Measurements from ENCODE around the gene OGFR.
A peak's percentile ranks its signal among the peaks of the same experiment; 100 is the strongest.

Gene OGFR

GRCh38 chr20:62770111-62770910 is 34.3 kb upstream of the OGFR start:
- no peak for DNase-seq

GRCh38 chr20:62770916-62771315 is 33.7 kb upstream of the OGFR start:
- DNase-seq, result no peak

GRCh38 chr20:62771396-62772102 is 33.1 kb upstream of the OGFR start:
- DNase-seq, result no peak

DNA sequence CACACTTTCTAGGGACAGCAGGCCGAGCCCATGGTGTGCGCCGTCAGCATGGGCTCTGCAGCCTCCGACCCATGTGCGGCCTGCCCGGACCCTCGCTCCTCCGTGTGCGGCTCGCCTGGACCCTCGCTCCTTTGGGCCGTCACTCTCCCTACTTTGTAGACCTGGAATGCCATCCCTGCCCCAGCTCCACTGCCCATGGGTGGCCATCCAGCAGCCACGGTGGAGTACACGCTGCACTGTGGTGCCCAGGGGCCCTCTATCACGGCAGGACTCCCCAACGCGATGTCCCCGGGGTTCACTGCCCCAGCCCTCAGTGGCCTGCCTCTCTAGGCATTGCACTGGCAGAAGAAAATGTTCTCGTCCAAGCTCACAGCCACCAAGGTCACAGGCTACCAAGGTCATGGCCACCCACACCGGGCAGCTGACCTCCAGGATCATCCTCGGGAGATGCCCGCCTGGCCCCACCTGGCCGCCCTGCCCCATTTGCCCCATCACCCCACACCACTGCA is 32.5 kb upstream of the OGFR start:
- no peak for DNase-seq

DNA sequence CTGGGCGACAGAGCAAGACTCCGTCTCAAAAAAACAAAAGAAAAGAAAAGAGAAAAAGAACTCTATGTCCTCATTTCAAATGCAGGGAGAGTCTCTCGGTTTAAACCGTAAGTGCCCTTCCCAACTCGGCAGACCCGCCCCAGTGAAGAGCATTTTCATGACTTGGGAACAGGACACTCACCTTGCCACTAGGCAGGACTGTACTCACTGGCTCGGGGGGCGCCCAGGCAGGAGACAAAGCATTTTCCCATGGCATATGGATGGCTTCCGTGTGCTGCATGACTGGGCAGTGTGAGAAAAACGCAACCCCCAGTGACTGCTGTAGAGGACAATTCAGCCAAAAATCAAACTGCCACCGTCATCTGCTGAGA is 32.0 kb upstream of the OGFR start:
- DNase-seq, result no peak

DNA sequence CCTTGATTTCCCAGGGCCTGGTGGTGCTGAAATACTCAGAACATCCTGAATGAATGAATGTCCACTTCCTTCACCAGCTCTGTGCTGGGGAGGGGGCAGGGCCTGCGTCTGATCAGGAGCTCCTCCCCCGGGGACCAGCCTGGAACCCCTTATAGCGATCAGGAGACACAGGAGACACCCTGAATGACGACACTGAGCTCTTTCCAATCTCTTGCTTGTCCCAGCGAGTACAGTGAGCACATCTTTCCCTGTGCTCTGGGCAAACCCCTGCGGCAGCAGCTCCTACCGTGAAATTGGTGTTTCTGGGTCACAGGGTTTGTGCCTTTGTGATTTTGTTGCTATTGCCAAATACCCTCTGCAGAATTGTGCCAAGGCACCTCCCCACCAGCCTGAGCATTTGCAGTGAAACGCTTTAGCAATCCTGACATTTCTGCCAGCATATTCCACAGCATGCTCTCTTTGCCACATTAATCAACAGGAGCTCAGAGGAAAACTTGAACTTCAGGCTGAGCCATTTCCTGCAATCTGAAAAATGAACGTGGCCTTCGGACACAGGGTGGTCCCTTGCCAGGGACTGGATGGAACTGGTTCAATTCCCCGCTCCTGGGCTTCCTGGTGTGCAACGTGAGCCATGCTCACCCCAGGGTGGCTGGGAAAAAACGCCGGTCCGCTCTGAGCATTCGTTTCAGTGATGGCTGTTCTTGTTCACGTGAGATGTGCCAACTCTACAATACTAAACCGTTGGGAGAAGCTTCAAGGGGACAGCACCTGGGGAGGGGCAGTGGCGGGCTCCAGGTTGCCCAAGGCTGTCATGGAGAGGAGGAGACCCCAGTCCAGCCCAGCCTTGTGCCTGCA is 31.4 kb upstream of the OGFR start:
- no peak for DNase-seq

DNA sequence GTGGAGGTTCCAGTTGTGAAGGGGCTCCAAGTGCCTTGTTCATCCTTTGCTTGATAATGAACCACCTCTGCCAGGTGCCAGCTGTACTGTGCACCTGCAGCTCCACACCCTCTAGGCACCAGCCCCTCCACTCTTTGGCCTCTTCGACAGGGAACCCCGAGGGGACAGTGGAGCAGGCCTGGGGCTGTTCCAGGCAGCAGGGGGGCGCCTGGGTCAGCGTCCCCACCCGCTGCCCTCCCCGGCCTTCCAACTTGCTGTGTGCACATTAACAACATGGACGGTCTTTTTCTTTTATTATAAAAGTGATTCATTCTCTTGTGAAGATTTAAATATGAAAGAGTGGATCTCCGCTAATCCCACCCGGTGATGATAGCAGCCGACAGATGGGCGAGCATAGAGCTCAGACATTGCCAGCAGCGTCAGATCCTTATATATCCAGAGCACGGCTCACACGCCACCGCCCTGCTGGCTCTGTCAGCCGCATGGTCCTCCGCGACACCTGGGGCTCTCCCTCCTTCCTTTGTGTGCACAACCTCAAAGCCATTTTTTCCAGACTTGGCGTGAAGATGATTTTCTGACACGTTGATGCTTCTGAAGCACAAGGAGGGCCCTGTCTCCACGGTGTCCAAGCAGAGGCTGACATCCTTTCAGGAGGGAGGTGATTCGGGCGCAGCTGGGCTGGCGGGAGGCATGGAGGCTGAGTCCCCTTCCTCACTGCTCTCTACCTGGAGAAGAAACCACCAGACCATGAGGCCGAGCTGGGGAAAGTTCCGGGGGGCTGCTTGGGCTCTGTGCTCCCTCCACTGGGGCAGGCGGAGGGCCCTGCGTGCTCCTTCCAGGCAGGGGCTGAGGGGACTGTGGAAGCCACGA is 30.6 kb upstream of the OGFR start:
- no peak for DNase-seq

- no peak for DNase-seq
Observed at GRCh38 chr20:62774762-62775161, 29.9 kb upstream of the OGFR start.

- no peak for DNase-seq
Observed at GRCh38 chr20:62775206-62775605, 29.4 kb upstream of the OGFR start.

- no peak for DNase-seq
Observed at GRCh38 chr20:62776035-62776691, 28.5 kb upstream of the OGFR start.

DNA sequence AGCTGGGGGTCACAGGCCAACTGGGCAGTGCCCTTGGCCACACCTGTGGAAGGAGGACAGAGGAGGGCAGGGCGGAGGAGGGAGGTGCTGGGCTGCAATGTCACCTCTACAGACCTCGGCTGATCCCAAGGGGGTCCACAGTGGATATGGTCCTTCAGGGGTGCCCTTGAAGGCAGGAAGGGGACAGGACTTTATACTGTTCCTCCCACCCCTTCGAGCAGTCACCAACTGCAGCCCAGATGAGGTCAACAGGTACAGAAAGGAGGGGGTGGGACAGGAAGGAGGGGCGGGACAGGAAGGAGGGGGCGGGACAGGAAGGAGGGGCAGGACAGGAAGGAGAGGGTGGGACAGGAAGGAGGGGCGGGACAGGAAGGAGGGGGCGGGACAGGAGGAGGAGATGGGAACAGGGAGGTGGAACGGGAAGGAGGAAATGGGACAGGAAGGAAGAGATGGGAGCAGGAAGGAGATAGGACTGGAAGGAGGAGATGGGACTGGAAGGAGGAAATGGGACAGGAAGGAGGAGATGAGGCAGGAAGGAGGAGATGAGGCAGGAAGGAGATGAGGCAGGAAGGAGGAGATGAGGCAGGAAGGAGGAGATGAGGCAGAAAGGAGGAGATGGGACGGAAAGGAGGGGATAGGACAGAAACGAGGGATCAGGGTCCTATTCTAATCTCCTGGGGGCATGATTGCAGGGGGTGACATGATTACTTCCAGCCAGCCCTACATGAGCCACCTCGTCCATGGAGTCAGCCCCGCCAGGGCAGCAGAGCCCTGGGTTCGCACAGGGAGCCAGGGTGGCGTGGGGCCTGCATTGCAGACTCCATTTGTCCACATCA is 27.7 kb upstream of the OGFR start:
- peak; percentile 22 for DNase-seq

GRCh38 chr20:62777528-62777830 is 27.2 kb upstream of the OGFR start:
- DNase-seq, result no peak

DNA sequence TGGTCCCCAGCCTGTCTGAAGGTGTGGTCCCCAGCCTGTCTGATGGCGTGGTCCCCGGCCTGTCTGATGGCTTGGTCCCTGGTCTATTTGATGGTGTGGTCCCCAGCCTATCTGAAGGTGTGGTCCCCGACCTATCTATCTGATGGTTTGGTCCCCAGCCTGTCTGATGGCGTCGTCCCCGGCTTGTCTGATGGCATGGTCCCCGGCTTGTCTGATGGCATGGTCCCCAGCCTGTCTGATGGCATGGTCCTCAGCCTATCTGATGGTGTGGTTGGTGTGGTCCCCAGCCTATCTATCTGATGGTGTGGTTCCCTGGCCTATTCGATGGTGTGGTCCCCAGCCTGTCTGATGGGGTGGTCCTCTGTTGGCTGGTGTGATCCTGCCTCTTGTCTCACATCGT is 26.6 kb upstream of the OGFR start:
- no peak for DNase-seq

DNA sequence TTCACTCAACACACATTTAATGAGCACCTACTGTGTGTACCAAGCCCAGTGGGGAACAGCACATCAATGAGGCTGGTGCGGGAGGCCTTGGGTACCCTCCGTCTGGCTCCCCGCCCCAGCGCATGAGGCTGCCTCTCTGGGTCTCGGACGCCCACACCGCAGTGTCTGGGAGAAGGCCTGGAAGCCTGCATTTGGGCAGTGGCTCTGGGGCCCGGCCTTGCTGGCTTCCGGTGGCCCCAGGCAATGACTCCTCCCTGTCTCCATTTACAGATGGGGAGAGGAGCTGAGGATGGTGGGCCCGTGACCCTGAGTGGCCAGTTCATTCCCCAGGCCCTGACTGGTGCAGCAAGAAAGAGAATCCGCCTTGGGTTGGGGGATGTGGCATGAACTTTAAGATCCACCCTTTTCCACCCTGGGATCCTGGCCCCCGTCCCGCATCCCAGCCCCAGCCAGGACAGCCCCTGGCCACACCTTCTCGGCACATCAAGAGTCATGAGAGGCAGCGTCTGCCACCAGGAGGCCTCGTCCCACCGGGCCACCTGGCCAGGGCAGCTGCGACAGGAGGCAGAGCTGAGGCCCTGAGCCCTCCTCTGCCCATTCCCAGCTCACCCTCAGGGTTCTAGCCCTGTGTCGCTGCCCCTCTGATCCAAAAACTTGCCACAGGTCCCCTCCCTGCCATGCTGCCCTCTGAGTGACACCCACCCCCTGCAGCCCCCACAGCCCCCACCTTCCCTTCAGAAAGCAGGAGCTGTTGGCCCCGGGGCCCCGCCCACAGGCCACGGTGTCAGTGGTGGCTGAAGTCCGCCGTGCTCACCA is 25.8 kb upstream of the OGFR start:
- DNase-seq, result no peak

GRCh38 chr20:62779417-62779685 is 25.3 kb upstream of the OGFR start:
- no peak for DNase-seq

DNA sequence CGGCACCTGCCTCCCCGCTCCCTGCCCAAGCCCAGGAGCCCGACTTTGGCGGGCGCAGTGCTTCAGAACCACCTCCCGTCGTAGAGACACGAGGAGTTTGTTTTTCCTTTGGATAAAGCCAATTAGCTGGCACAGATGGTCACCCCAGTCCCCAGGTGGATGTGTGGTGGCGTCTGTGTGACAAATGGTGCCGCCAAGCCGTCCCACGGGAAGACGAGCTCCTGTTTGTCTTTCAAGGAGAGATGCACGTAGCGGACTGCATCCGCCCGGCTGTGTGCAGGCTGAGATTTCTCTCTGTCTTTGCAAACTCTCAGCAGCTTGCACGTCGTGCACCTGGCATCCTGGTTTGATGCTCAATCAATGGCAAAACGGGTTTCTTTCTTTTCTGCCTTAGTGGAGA is 24.4 kb upstream of the OGFR start:
- no peak for DNase-seq

- DNase-seq, result no peak
Observed at GRCh38 chr20:62780696-62781095, 23.9 kb upstream of the OGFR start.

GRCh38 chr20:62782149-62782892 is 22.3 kb upstream of the OGFR start:
- no peak for DNase-seq

DNA sequence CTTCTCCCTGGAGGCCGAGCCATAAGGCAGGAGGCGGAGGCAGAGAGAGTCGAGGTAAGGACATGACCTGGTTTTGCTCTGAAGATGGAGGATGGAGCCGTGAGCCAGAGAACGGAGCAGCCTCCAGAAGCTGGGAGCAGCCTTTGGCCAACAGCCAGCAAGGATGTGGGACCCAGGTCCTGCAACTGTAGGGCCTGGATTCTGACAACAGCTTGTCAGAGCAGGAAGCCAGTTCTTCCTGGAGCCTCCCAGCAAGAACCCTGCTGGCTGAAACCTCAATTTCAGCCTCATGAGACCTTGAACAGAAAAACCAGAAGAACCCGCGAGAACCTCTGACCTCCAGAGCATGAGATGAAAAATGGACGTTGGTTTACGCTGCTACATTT is 21.7 kb upstream of the OGFR start:
- no peak for DNase-seq

GRCh38 chr20:62784497-62784896 is 20.1 kb upstream of the OGFR start:
- DNase-seq, result no peak
